ENCODE measurements around the gene POGK.

- TF ChIP-seq CTCF (conservative IDR thresholded peaks at IDR 0.05; ENCODE audit: low read length) (no peak), EZH2phosphoT487 (IDR thresholded peaks at IDR 0.05; ENCODE audit: borderline replicate concordance) (no peak)
Observed at GRCh38 chr1:166827426-166827825, 11.8 kb upstream of the POGK start.

Measured in Loucy (cell line).